Right cardiac atrium (tissue), 5 donors: ENCODE results near the gene TMEM129. TPM values are rescaled to one million over a fixed set of nuclear protein-coding genes. Genes with fewer than 3 reads are reported as not detected.

Experiments
- ATAC-seq, 2 donors: fragments of 200-7000 bp; cut with Tn5 transposase; one replicate each; pipeline versions ENCODE4 v1.8.0 to v1.9.1; 2020; ENCODE audit warnings: moderate library complexity in 2 of 2, mild to moderate bottlenecking in 1 of 2
- DNase-seq, 3 donors: peaks; one replicate each; pipeline ENCODE4 v3.0.0-alpha.2; 2020
- H3K27ac ChIP-seq: one replicate; pipeline ENCODE4 v1.5.1; 2013; ENCODE audit warnings: mild to moderate bottlenecking, low read length, control low read depth, moderate library complexity
- H3K27me3 ChIP-seq: one replicate; pipeline ENCODE4 v1.6.1; 2013; ENCODE audit not compliant: control insufficient read depth, insufficient read depth
- H3K4me1 ChIP-seq: one replicate; pipeline ENCODE4 v1.6.1; 2013; ENCODE audit warnings: low read length; ENCODE audit not compliant: control insufficient read depth, insufficient read depth
- H3K4me3 ChIP-seq: one replicate; pipeline ENCODE4 v1.5.1; 2013; ENCODE audit warnings: low read length, control low read depth
- H3K9me3 ChIP-seq: one replicate; pipeline ENCODE4 v1.6.1; 2013; ENCODE audit warnings: low read length; ENCODE audit not compliant: control insufficient read depth
- WGBS: extraction: QIAGEN DNeasy Blood & Tissue Kit; methylation state at CpG from one replicate; pipeline ENCODE4 v1.1.7; 2013; 5-methylcytosine and 5-hydroxymethylcytosine counted together
- intact Hi-C, 4 donors: fragments of 100-400 bp; cut with DNase I; formaldehyde crosslinking; loops; one replicate each; pipeline versions ENCODE4 v1.11.0 to v1.14.0; 2022 to 2023
- polyA plus RNA-seq: library from polyadenylated mRNA; stranded (reverse); fragments of 200-250 nt; gene quantifications from one replicate; pipeline ENCODE4 v1.2.3, GENCODE V29; 2013
- total RNA-seq, 4 donors: library from RNA; stranded (reverse); fragmentation: NEBNext Ultra II Directional; extraction: Animal tissue kit (Norgen Biotek cat#: 25700); gene quantifications; one replicate each; pipeline ENCODE4 v1.2.1, GENCODE V29; 2021
- donor health status: healthy with polysubstance abuse.
- donor health status: DM: no; HTN: yes; CAD: no.
- donor health status: DM: no; HTN: no; CAD: no.
- donor health status: DM: no; HTN: yes; CAD: no; lungs with severe emphysema.
- donor health status: DM: yes; HTN: yes; CAD: no.

TMEM129 gene
- total and polyA plus RNA-seq, 5 donors = 43.0 to 59.2 (median 49.0) TPM

DNA sequence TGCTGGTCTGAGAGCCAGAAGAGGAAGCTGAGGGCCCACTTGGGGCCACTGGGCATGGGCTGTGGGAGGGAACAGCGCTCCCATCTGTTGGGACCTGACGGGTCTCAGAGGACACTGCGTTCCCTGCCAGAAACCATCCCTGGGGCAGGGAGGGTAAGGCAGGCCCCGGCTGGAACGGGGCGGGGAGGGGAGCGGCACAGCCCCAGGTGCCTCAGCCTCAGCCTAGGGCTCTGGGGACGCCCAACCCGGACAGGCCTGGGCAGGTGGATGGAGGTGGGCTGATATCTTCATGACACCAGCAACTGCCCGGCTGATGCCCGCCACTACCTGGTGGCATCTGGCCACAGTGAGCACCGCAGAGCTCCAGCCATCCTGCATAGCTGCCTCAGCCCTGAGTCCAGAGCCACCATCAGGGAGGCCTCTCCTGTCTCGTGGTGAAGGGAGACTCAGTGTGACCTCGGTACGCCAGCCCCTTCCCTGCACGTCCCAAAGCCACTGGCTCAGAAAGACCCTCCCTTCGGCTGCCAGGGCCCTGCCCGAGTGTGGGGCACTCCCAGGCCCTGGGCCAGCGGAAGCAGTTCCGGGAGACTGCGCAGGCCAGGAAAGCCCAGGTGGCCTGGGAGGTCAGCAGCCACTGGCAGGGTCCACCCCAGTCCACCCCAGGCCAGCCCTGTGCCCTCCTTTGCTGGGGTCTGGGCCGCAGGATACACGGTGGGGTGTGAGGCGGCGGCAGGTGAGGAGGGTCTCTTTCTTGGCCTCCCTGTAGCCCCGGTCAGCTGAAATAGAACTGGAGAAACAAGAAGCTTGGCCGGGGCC lies 37.4 kb upstream of the TMEM129 start:
- intact Hi-C loops = loop anchor here in 1 of 4 donors (10.0 kb wide), 1 partner anchor 46 kb away; no protein-coding TSS in a partner anchor
- no peak for ATAC-seq
- no peak for DNase-seq

GRCh38 chr4:1757836-1758235 lies 36.7 kb upstream of the TMEM129 start:
- Histone ChIP-seq H3K4me1 (no peaks in the 10 kb centered on the region), H3K9me3 (no peaks in the 10 kb centered on the region), H3K4me3 (no peak overlapping the region), H3K27ac (no peak overlapping the region), H3K27me3 (no peaks in the 10 kb centered on the region)
- no peak for ATAC-seq
- WGBS = 61% methylated on average over 17 of the region's 17 CpGs
- no peak for DNase-seq
- intact Hi-C loops = loop anchor here in 1 of 4 donors (10.0 kb wide), 1 partner anchor 47 kb away; no protein-coding TSS in a partner anchor

More for the DNA sequence above, 37.4 kb upstream of the TMEM129 start:
- Histone ChIP-seq H3K4me1 (no peaks in the 10 kb centered on the region), H3K9me3 (no peaks in the 10 kb centered on the region), H3K27ac (no peak overlapping the region), H3K4me3 (no peak overlapping the region), H3K27me3 (no peaks in the 10 kb centered on the region)
- 89% methylated on average over 27 of the region's 27 CpGs for WGBS

DNA sequence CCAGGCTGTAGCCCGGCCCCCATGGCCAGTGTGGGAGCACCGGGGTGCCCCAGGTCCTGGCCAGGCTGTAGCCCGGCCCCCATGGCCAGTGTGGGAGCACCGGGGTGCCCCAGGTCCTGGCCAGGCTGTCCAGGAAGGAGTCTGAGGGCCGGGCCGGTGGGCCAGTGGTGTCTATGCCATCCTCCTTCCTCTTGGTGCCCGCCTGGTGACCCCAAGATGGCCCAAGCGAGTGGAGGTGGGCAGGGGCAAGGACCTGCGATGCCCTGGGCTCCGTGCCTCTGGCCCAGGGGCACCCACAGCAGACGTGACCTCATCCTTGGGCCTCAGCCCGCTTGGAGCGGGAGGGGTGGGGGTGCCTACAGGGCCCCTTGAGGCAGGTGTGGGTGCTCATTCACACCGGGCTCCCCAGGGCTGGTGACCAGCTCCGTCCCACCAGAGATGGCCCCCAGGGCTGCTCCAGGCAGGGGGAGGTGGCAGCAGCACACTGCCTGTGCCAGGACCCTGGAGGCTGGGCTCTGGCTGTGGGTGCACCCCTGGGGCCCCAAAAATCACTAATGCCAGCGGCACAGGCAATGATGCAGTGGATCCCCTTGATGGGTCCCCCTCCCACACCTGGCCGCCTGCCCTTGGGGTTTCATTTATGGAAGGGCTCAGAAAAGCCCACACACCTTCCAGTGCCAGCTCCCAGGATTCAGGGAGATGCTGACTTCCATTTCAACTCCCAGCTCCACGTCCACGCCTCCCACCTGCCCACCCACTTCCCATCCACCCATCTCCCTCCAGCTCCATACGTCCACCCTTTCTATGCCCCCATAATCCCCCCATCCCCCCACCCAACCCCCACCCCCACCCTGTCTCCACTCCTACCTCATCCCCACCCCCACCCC lies 36.0 kb upstream of the TMEM129 start:
- Histone ChIP-seq H3K4me1 (no peaks in the 10 kb centered on the region), H3K4me3 (no peak overlapping the region), H3K27ac (no peak overlapping the region), H3K9me3 (no peaks in the 10 kb centered on the region), H3K27me3 (no peaks in the 10 kb centered on the region)
- DNase-seq = no peak
- intact Hi-C loops = loop anchor here in 1 of 4 donors (10.0 kb wide), 1 partner anchor 48 kb away; no protein-coding TSS in a partner anchor
- WGBS = 82% methylated on average over 20 of the region's 20 CpGs
- ATAC-seq = no peak

DNA sequence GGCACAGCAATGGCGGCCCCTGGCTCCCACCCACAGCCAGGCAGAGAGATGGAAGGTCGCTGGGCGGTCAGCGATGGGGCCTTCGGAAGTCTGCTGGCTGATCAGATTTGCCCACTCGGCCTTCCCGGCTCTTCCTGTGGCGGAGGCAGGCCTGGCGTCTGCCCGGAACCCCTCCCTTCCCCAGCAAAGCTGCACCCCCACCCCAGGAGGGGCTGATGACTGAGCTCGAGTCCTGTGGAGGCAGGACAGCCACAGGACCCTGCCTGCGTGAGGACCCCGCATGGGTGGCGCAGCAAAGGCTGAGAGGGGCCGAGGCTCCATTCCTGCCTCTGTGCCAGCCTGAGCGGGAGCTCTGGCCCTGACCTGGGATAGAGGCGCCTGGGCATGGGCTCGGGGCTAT lies 35.0 kb upstream of the TMEM129 start:
- Histone ChIP-seq H3K27ac (no peak overlapping the region), H3K4me1 (no peaks in the 10 kb centered on the region), H3K9me3 (no peaks in the 10 kb centered on the region), H3K4me3 (no peak overlapping the region), H3K27me3 (no peaks in the 10 kb centered on the region)
- intact Hi-C loops = loop anchor here in 1 of 4 donors (10.0 kb wide), 1 partner anchor 49 kb away; no protein-coding TSS in a partner anchor
- ATAC-seq = peak in 1 of 2 donors; percentile 1
- no peak for DNase-seq
- 61% methylated on average over 18 of the region's 18 CpGs for WGBS

GRCh38 chr4:1755297-1755696 lies 34.2 kb upstream of the TMEM129 start:
- Histone ChIP-seq H3K4me3 (no peak overlapping the region), H3K27ac (no peak overlapping the region), H3K27me3 (no peaks in the 10 kb centered on the region), H3K4me1 (no peaks in the 10 kb centered on the region), H3K9me3 (no peaks in the 10 kb centered on the region)
- WGBS = 88% methylated on average over 17 of the region's 17 CpGs
- ATAC-seq (no peak), DNase-seq (no peak)
- intact Hi-C loops = loop anchor here in 1 of 4 donors (10.0 kb wide), 1 partner anchor 50 kb away; no protein-coding TSS in a partner anchor

DNA sequence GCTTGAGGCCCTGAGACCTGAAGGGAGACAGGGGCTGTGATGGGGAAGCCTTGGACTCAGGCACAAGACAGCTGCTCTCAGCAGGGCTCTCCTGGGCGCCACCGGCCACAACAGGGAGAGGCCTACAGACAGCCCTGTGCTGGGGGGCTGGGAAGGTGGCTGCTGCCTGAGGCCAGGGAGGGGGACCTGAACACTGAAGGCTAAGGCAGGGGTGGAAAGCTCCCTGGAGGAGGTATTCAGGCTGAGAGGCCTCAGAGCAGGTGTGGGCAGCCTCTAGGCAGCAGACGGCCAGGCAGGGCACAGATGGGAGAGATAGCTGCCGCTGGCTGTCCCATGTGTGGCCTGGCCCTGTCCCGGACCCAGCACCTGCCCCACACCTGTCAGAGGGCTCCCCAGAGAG lies 33.2 kb upstream of the TMEM129 start:
- 92% methylated on average over 5 of the region's 5 CpGs for WGBS
- intact Hi-C loops = loop anchor here in 2 of 4 donors (5.0 to 10.0 kb wide), 3 partner anchors 50 to 143 kb away; no protein-coding TSS in a partner anchor
- DNase-seq (no peak), ATAC-seq (no peak)
- Histone ChIP-seq H3K27ac (no peak overlapping the region), H3K4me3 (no peak overlapping the region), H3K4me1 (no peaks in the 10 kb centered on the region), H3K27me3 (no peaks in the 10 kb centered on the region), H3K9me3 (no peaks in the 10 kb centered on the region)

- intact Hi-C loops = loop anchor here in 2 of 4 donors (5.0 to 10.0 kb wide), 3 partner anchors 51 to 143 kb away; no protein-coding TSS in a partner anchor
- DNase-seq = no peak
- WGBS = 84% methylated on average over 15 of the region's 15 CpGs
Observed at GRCh38 chr4:1753697-1754311, 32.7 kb upstream of the TMEM129 start.

DNA sequence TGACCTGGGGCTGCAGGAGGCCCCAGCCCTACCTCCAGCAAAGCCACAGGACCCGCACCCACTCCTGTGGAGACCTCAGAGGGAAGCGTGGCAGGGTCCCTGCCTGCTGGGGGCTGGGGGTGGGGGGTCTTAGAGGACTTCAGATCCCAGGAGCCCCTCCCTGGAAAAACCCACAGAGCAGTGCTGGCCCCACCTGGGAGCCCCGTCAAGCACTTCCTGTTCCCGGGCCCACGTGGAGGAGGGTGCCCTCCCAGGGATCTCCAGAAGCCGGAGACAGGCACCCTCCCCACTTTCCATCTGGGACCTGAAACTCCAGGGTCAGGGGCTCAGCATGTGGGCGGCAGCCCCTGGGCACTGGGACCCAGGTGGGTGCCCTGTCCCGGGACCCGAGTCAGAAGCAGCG lies 32.2 kb upstream of the TMEM129 start:
- 77% methylated on average over 10 of the region's 10 CpGs for WGBS

More at GRCh38 chr4:1753697-1754311, 32.7 kb upstream of the TMEM129 start:
- Histone ChIP-seq H3K9me3 (no peaks in the 10 kb centered on the region), H3K4me1 (no peaks in the 10 kb centered on the region), H3K4me3 (no peak overlapping the region), H3K27me3 (no peaks in the 10 kb centered on the region), H3K27ac (no peak overlapping the region)
- no peak for ATAC-seq

GRCh38 chr4:1752284-1753041 lies 31.3 kb upstream of the TMEM129 start:
- DNase-seq (peak in 2 of 3 donors; percentile 38 to 75), ATAC-seq (peak; percentile 8 to 59)
- intact Hi-C loops = loop anchor here in 2 of 4 donors (5.0 to 10.0 kb wide), 3 partner anchors 52 to 145 kb away; no protein-coding TSS in a partner anchor
- Histone ChIP-seq H3K4me3 (no peak overlapping the region), H3K27ac (no peak overlapping the region), H3K4me1 (no peaks in the 10 kb centered on the region), H3K9me3 (no peaks in the 10 kb centered on the region), H3K27me3 (no peaks in the 10 kb centered on the region)
- WGBS = 41% methylated on average over 35 of the region's 35 CpGs

More for the DNA sequence above, 32.2 kb upstream of the TMEM129 start:
- no peaks in the 10 kb centered on the region for H3K4me1 ChIP-seq
- H3K27me3 ChIP-seq = no peaks in the 10 kb centered on the region
- H3K4me3 ChIP-seq = no peak overlapping the region
- ATAC-seq (no peak), DNase-seq (no peak)
- no peak overlapping the region for H3K27ac ChIP-seq
- H3K9me3 ChIP-seq = no peaks in the 10 kb centered on the region
- intact Hi-C loops = loop anchor here in 2 of 4 donors (5.0 to 10.0 kb wide), 3 partner anchors 52 to 144 kb away; no protein-coding TSS in a partner anchor

DNA sequence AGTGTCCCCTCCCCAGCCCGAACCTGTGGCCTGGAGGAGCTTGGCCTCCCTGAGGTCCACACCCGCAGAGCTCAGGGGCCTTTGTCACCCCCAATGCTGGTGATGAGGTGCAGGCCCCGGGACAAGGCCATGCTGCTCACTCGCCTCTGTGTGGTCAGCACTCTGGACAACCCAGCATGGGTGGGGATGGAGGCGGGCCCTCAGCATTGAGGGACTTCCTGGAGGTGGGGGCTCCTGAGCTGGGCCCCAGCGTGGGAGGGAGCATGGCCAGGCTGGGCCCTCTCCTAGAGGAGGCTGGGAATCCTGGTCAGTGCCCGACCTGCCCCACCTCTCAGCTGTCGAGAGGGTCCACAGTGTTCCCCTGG lies 30.8 kb upstream of the TMEM129 start:
- H3K4me3 ChIP-seq = no peak overlapping the region
- no peak overlapping the region for H3K27ac ChIP-seq
- ATAC-seq (peak in 1 of 2 donors; percentile 28), DNase-seq (no peak)
- no peaks in the 10 kb centered on the region for H3K9me3 ChIP-seq
- H3K4me1 ChIP-seq = no peaks in the 10 kb centered on the region
- WGBS = 70% methylated on average over 8 of the region's 8 CpGs
- no peaks in the 10 kb centered on the region for H3K27me3 ChIP-seq
- intact Hi-C loops = loop anchor here in 2 of 4 donors (5.0 to 10.0 kb wide), 3 partner anchors 53 to 145 kb away; no protein-coding TSS in a partner anchor
